ENCODE results near the gene RPL22.
"Not testable (repeated sequence)": the region's sequence is repeated elsewhere in the genome, so short reads cannot be mapped to it uniquely, and the experiment has no call there.

RPL22 gene

DNA sequence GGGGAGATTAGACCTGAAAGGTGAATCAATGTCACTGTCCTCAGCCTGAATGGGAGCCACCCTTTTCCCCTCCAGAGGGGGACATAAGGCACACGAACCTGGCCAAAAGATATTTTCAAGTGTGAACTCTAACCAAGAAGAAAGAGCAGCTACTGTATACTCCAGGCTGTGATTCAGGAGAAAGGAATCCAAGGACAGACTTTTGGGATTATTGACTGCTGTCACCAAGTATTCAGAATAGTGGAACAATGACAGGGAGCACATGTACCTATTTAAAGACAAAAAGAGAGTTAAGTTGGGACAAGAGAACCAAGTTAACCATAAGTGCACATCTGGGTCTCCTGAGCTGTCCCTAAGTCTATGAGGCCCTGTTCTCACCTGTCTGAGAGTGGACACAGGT lies 34.0 kb upstream of the RPL22 start:
- DNase-seq (ENCODE audit: low read depth in 3 of 3), result no peak

DNA sequence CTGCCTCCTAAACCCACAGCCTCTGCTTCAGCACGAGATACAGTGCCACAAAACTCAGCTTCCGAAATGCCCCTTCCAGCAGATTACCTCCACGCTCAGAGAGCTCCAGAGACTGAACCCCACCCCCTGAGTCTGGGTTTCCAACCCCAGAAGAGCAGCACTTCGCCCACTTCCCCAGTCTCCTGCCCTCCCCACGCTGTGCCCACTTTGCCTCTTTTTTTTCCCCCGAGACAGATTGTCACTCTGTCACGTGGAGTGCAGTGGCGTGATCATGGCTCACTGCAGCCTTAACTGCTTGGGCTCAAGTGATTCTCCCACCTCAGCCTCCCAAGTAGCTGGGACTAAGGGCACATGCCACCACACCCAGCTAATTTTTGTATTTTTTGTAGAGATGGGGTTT lies 26.3 kb upstream of the RPL22 start:
- DNase-seq (ENCODE audit: low read depth in 3 of 3), result no peak

DNA sequence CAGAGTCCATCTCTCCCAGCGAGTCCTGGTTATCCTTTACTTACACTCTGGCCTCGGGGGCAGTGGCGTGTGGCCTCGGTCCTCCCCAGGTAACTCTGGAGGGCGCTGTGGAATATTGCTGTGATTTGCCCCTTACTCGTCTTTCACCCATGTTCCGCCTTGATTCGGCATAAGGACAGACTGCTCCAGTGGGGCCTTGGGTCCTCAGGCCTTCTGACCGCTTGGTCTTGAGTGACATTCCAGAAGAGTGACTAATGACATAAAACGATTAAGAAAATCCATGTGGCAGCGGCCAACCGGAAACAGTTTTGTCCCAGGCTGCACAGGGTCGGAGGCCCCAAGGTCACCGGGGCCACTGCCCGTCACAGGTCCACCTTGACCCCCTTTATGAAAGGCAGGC lies 25.3 kb upstream of the RPL22 start:
- DNase-seq (ENCODE audit: low read depth in 3 of 3), result no peak

DNA sequence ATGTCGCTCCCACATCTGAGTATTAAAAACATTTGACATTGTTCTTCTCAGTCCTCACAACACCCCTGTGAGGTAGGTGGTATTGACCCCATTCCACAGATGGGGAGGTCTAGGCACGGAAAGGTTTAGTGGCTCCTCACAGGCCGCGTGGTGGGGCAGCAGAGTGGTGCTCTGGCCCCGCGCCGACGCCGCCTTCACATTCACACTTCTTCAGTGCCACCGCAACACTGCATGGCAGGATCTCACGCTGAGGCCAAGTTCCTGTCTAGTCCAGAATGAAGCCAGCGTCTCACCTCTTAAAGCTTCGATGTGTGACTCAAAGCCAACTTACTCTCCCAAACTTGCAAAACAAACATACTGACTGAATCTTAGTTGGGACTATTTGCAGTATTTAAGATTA lies 24.2 kb upstream of the RPL22 start:
- no peak for DNase-seq (ENCODE audit: low read depth in 3 of 3)

DNA sequence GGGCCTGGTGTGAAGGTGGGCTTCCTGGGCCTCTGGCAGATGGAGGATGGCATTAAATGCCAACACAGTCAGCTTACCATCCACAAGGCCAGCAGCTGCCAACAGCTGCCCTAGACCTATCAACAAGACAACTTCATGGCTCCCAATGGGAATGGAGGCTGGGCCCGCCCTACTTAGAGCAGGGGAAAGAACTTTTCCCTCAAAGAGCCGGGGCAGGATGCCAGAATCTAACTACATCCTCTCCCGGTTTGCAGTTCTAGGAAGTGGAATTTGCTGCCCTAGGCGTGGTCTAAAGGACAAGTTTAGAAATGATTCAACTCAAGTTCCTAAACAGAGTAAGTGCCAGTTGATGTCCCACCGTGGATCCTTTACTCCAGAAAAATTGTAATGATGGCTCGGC lies 23.2 kb upstream of the RPL22 start:
- DNase-seq (ENCODE audit: low read depth in 3 of 3), result no peak

DNA sequence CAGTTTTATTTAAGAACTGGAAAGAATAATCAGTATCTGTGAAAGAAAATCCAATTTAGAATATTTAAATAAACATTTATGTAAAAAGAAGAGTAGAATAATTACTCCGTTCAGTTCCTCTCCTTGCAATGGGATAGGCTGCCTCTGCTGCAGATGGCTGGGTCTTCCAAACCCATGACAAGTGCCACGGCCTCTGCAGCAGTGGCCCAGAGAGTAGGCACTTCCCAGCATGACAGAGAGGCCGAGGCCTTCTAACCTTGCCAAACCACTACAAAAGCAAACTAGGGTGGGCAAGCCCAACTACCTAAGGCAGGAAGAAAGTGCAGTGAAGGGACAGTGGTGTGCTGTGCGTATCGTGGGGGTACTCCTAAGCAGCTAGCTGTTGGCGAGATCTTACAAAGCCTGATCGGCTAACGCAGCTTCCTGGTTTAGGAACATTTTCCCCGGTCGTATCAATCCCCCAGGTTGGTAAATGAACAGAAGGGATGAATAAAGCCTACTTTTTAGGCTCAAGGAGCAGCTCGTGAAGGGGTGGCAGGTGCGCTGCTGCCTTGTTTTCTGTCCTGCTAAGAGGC lies 21.9 kb upstream of the RPL22 start:
- DNase-seq (ENCODE audit: low read depth in 3 of 3), result no peak

DNA sequence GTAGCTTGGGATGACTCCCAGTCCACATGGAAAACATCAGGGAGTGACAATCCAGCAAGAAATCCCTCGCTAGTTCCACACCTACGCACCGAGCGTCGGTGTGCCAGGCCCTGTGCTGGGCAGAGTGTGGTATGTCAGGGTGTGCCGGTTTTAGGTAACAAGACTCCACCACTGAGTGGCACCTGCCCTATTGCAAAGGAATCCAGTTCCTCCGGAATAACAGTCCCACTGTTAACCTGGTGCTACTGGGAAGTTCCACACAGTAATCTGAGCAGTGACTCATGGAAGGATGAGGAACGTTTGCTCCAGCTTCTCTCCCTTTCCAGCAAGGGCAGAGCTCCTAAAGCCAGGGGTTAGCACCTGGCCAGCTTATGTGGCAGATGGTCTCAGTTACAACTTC lies 20.8 kb upstream of the RPL22 start:
- no peak for DNase-seq (ENCODE audit: low read depth in 3 of 3)

DNA sequence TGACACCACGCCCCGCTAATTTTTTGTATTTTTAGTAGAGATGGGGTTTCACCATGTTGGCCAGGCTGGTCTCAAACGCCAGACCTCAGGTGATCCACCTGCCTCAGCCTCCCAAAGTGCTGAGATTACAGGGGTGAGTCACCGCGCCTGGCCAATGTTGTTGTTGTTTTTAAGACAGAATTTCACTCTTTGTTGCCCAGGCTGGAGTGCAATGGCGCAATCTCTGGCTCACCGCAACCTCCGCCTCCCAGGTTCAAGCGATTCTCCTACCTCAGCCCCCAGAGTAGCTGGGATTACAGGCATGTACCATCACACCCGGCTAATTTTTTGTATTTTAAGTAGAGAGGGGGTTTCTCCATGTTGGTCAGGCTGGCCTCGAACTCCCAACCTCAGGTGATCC lies 20.2 kb upstream of the RPL22 start:
- DNase-seq (ENCODE audit: low read depth in 3 of 3), result not testable (repeated sequence)

DNA sequence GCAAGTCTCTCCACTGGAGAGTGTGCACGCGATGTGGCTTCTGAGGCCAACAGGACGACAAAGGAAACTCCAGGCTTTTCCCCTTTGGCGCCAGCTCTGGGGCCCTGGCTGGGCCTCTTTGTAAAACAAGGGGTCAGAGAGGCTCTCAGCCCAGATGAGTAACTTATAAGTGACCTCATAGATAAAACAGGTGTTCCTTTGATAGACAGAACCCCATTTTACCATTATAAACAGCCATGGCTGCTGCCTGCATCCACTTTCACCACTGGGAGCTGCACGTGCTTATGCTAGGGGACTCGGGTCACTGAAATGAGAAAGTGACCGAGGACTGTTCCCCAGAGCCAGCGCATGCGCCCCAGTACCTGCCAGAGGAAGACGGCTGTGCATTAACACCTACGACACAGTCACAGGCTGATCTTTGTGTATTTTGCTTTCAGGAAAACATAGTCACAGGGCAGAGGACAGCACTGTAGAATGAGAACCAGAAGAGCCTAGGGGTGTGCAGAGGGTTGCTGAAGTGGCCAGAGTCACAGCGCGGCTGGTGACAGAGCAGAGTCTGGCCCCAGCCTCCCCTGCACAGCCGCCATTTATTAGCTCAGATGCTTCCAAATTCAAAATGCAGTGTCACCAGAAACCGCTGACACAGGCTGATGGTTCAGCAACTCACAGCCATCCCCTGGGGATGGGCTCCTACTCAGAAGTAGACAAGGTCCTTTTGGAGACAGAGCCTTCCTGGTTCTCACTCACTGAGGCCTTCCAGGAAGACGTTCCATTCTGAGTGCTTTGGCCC lies 19.2 kb upstream of the RPL22 start:
- DNase-seq (ENCODE audit: low read depth in 3 of 3), result no peak

DNA sequence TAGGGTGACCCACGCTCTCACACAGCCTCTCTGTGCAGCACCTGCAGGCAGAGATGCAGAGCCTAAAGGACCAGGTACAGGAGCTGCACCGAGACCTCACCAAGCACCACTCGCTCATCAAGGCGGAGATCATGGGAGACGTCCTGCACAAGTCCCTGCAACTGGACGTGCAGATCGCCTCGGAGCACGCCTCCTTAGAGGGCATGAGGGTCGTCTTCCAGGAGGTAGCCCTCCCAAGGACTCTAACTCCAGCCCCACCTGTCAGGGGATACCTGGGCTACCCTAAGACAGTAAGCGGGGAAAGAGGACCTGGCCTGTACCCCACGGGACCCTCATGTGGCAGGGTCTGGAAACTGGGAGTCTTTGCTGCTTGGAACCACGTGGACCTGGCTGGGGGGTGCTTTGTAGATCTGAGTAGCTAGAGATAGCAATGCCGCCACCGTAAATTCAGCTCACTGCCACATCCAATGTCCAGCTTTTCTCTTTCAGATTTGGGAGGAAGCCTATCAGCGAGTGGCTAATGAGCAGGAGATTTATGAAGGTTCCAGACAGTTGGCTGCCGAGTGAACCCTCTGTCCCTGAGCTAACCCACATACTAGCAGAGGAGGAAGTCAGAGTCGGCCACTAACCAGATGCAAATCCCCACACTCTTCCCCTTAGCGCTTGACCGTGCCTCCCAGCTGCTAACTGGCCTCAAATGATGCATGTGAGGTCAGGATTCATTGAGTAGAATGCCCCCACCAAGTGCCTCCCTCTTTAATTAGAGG lies 13.0 kb upstream of the RPL22 start:
- no peak for DNase-seq (ENCODE audit: low read depth in 3 of 3)

DNA sequence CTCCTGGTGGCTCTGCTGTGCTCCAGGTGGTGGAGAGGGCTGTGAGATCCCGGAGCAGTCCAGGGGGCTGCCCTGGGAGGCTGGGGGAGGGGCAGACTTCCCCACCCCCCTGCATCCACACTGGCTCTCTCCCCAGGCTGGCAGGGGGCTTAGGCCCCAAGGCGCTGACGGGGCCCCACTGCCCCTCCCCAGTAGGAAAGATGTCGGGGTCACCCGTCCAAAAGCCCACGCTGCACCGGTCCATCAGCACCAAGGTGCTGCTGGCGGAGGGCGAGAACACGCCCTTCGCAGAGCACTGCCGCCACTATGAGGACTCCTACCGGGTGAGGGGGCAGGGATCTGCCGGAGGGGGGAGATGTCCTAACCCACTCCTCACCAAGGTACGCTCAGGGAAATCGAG lies 12.3 kb upstream of the RPL22 start:
- DNase-seq (ENCODE audit: low read depth in 3 of 3), result no peak

DNA sequence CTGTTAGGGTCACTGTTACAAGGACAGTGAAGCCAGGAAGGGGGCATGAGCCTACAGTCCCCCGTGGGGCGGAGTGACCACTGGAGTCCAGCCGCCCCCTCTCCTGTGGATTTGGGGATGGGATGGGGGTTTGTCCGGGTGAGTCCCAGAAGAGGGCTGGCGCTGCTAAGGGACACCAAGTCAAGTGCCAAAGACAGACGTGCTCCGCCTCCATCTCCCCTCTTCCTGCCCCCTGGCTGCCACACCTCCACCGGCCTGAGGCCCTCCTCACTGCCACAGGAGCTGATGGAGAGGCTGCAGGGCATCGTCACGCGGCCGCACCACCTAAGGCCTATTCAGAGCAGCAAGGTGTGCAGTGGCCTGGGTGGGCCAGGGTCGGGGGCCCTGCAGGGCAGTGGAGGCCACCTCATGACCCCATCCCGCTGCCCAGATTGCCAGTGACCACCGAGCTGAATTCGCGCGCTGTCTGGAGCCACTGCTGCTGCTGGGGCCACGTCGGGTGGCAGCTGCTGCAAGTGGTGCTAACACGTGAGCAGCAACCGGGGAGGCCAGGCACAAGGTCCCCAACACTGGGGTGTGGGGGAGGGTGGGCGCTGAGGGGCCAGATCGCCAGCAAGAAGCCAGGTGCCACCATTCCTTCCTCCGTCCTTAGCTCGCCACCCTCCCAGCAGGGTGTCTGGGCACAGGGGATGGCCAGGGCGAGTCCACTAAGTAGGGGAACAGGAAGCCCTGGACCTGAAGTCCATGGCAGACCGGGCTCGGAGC lies 11.4 kb upstream of the RPL22 start:
- DNase-seq (ENCODE audit: low read depth in 3 of 3), result no peak

DNA sequence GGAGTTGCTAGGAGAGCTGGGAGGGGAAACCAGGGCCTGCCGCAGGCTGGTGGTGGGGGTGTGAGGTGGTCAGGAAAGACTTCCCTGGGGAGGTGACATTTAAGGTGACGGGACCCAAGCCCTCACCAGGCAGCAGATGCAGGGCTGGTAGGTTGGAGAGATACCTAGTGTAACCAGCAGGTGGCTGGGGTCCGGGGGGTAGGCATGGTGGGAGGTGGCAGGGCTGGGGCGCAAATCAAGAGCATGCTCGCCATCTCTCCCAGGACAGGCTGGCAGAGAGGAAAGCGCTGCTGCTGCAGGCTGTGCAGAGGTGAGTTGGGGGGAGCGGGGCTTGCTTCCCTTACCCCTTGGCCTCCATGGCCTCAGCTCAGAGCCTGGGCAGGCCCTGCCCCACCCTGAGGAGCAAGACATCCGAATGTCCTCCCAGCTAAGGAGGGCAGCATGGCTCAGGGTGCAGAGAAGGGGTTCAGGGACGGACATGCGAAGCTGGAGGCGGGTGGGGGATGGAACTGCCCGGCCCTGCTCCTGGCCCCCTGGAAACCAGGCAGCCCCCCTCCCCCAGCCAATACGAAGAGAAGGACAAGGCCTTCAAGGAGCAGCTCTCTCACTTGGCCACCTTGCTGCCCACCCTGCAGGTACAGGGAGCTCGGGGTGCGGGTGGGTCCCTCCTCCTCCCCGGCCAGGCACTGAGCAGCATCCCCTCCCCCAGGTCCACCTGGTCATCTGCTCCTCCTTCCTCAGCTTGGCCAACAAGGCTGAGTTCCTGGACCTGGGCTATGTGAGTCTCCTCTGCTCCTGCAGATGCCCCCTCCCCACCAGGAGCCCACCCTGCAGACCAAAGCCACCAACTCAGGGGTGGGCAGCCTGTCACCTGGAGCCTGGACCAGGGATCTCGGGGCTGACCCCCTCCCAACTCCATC lies 10.5 kb upstream of the RPL22 start:
- no peak for DNase-seq (ENCODE audit: low read depth in 3 of 3)

DNA sequence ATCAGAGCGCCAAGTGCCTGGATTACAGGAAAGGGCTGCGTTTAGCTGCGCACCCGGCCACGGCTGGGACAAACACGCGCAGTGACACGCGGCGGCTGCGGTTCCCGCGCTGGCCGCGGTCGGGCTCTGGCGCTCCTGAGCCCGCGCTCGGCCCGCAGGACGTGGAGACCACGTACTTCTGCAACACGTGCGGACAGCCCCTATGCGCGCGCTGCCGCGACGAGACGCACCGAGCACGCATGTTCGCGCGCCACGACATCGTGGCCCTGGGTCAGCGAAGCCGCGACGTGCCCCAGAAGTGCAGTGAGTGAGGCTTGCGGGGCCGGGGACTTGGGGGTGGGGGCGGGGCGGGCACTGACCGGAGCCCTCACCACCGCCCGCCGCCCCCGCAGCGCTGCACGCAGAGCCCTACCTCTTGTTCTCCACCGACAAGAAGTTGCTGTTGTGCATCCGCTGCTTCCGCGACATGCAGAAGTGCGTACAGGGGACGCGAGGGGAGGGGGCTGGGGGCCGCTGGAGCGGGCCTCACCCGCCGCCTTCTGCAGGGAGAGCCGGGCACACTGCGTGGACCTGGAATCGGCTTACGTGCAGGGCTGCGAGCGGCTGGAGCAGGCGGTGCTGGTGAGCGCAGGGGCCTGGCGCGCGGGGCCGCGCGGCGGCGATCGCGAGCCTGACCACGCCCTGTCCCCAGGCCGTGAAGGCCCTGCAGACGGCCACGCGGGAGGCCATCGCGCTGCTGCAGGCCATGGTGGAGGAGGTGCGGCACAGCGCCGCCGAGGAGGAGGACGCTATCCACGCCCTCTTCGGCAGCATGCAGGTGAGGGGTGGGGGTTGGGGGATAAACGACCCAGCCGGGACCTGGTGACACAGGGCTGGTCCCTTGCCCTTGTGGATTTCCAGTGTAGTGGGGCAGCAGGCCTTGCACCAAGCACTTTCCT lies 9.6 kb upstream of the RPL22 start:
- no peak for DNase-seq (ENCODE audit: low read depth in 3 of 3)

DNA sequence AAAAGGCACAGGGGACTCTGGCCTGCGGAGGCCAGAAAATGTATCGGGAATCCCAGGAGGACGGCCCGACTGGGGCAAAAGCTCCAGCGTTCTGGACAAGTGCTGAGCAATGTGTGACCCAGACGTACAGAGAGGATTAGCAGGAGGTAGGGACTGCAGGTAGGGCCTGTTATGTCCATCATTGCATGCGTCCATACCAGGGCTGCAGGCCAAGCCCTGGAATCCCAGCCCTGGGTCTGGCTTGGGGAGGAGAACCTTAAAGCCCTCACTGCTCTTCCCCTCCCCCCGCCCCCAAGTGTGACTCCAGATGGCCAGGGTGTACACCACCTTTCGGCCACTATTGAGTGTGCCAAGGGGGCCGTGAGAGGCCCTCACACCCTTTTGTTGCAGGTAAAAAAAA lies 8.5 kb upstream of the RPL22 start:
- DNase-seq (ENCODE audit: low read depth in 3 of 3), result no peak

DNA sequence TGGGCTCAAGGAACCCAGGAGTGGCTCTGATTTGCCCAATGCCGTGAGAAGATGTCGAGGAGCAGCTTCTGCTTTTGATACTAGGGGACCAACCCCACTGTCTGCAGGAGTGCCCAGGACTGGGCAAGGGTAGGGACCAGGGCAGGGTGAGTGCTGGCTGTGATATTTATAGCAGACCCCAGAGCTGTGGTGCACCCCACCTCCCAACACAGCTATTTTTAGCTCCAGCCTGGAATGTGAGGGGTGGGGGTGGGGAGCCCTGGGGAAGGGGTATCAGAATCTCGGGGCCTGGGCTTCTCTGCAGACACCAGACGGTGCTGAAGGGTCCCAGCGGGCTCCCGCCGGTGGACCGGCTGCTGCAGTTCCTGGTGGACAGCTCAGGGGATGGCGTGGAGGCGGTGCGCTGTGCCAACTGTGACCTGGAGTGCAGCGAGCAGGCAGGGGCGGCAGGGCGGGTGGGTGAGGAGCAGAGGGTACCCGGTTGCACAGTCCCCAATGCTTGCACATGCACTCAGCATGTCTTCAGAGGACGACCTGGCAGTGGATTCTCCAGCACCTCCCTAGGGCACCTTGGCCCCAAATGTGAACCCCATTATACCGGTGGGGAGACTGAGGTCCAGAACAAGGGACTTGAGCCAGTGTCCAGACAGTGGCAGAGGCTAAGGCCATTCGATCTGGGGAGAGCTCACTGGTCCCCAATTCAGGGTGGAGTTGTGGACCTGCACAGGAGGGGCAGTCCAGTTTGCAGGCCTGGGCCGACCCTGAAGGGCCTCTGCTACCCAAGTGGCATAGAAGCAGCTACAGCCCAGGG lies 7.9 kb upstream of the RPL22 start:
- no peak for DNase-seq (ENCODE audit: low read depth in 3 of 3)

DNA sequence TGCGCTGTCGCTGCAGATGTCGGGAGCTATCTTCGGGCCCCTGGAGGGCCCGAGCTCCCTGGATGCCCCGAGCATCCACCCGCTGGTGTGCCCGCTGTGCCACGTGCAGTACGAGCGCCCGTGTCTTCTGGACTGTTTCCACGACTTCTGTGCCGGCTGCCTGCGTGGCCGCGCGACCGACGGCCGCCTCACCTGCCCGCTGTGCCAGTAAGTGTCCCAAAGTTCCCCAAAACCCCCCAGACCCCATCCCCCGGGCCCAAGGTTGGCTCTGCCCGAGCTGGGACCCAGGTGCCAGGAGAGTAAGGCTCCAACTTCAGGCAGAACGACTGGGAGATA lies 7.1 kb upstream of the RPL22 start:
- DNase-seq (ENCODE audit: low read depth in 3 of 3), result no peak

DNA sequence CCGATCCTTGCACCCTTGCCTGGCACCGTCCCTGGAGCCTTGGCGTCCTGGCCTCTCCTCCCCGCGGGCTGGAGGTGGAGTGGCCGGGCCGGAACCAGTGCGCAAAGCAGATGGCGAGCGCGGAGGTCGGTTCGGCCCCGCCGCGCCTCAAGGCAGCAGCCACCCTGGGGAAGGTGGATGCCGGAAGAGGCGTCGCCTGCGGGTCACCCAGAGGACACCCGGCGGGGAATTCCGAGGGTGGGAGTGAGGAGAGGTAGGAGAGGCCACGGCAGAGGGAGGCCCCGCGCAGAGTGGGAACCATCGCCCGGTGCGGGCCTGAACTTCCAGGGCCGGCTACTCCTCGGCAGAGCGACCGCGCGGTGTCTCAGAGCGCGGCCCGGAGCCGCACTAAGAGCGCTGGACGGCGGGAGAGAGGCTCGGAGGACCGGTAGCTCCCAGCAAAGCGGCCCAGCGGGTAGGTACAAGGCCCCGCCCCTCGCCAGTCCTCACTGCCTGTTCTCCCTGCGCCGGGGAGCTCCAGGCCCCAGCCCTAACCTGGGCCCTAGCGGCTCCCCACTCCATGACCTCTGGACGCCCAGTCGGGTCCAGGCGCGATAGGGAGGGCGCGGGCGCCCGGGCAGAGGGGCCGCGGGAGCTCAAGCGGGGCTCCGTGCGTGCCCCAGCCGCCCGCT lies 6.6 kb upstream of the RPL22 start, which contains the start of gene RNF207:
TSS of gene RNF207 (plus strand) at position 271 of the 671 bp plus-strand sequence. CDS start 417 bp downstream, outside the sequence.
- DNase-seq (ENCODE audit: low read depth in 3 of 3), result peak; percentile 47 to 61 (median 60)

DNA sequence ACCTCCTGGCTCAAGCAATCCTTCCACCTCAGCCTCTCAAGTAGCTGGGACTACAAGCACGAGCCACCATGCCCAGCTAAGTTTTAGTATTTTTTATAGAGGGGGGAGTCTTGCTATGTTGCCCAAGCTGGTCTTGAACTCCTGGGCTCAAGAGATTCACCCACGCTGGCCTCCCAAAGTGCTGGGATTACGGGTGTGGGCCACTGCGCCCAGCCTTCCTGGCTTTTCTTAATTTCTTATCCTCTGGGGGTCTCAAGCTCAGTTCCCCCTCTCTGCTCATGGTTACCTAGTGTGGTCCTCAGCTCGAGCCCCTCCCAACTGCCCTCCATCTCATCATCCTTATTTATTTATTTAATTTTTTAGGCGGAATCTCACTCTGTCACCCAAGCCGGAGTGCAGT lies 2.9 kb upstream of the RPL22 start:
- no peak for DNase-seq (ENCODE audit: low read depth in 3 of 3)

Data from stimulated activated CD4-positive, alpha-beta T cell treated with anti-CD3 and anti-CD28 coated beads, TNF-alpha, amount 100 ng/mL, for 48 hours (primary cell).